BJ (cell line): Measurements from ENCODE around the gene COL21A1. TPM values are rescaled to one million over a fixed set of nuclear protein-coding genes. Genes with fewer than 3 reads are reported as not detected.

Experiments
- CTCF ChIA-PET: fragments of 350-600 bp; formaldehyde crosslinking; extraction: SDS; loops from one replicate; lab custom pipeline; 2021; ENCODE audit warnings: antibody characterized with exemption, inconsistent platforms; lab: Yijun Ruan, JAX
- POLR2A ChIA-PET: fragments of 300-600 bp; sonication (Branson Sonifier 250); formaldehyde crosslinking; extraction: SDS; loops from one replicate; lab custom pipeline; 2021; ENCODE audit warnings: antibody characterized with exemption; lab: Charles Lee
- DNase-seq: peaks from one replicate; pipeline ENCODE4 v3.0.0-alpha.2; 2011; ENCODE audit warnings: low read depth
- H3K27me3 ChIP-seq: 2 replicates; pipeline ENCODE4 v1.6.0; 2011; ENCODE audit warnings: low read length; ENCODE audit not compliant: control insufficient read depth, insufficient read depth
- H3K36me3 ChIP-seq: 2 replicates; pipeline ENCODE4 v1.5.1; 2011; ENCODE audit warnings: low read length; ENCODE audit not compliant: control insufficient read depth, insufficient read depth
- H3K4me3 ChIP-seq: 2 replicates; pipeline ENCODE4 v1.5.1; 2011; ENCODE audit warnings: low read depth, mild to moderate bottlenecking, control low read depth, low read length
- CTCF ChIP-seq: IDR thresholded peaks from 2 replicates; pipeline ENCODE4 v1.5.1; 2011; ENCODE audit warnings: low read depth, mild to moderate bottlenecking, control low read depth, inconsistent platforms, low read length, moderate library complexity; ENCODE audit not compliant: insufficient read depth
- polyA plus RNA-seq: library from polyadenylated mRNA; depleted of rRNA; stranded (reverse); fragments of >200 nt; gene quantifications from 2 replicates; pipeline ENCODE4 v1.2.3, GENCODE V29; 2011

COL21A1 gene
- polyA plus RNA-seq, 1 experiment, result 0.07 TPM

- CTCF ChIA-PET, result no interaction called here
- POLR2A ChIA-PET, result no interaction called here
- Histone ChIP-seq H3K27me3 (no peaks in the 10 kb centered on the region), H3K36me3 (no peaks in the 10 kb centered on the region), H3K4me3 (no peak overlapping the region)
- TF ChIP-seq CTCF, result no peak
- DNase-seq, result no peak
These were observed 95.7 kb downstream of the COL21A1 start for GRCh38 chr6:56151609-56152224.

GRCh38 chr6:56148488-56149186, 98.7 kb downstream of the COL21A1 start:
- Histone ChIP-seq H3K36me3 (no peaks in the 10 kb centered on the region), H3K4me3 (no peak overlapping the region), H3K27me3 (no peaks in the 10 kb centered on the region)
- no peak for TF ChIP-seq CTCF
- no peak for DNase-seq
- ChIA-PET POLR2A (no interaction called here), CTCF (interaction anchor here (1.3 kb wide), 1 partner anchor 18 kb away, joined by 3 read pairs; no protein-coding TSS in a partner anchor)

- POLR2A ChIA-PET, result no interaction called here
- DNase-seq, result no peak
- Histone ChIP-seq H3K4me3 (no peak overlapping the region), H3K36me3 (no peaks in the 10 kb centered on the region), H3K27me3 (no peaks in the 10 kb centered on the region)
- no peak for TF ChIP-seq CTCF
- CTCF ChIA-PET, result no interaction called here
These were observed 99.6 kb downstream of the COL21A1 start for GRCh38 chr6:56147766-56148165.

- ChIA-PET POLR2A (no interaction called here), CTCF (no interaction called here)
- H3K4me3 ChIP-seq, result no peak overlapping the region
- DNase-seq, result no peak
- H3K36me3 ChIP-seq, result no peaks in the 10 kb centered on the region
- H3K27me3 ChIP-seq, result no peaks in the 10 kb centered on the region
- TF ChIP-seq CTCF, result no peak
These were observed 101.3 kb downstream of the COL21A1 start for GRCh38 chr6:56146086-56146485.

GRCh38 chr6:56145616-56146015, 101.8 kb downstream of the COL21A1 start:
- DNase-seq, result no peak
- POLR2A ChIA-PET, result no interaction called here
- no peak for TF ChIP-seq CTCF
- CTCF ChIA-PET, result no interaction called here
- Histone ChIP-seq H3K4me3 (no peak overlapping the region), H3K36me3 (no peaks in the 10 kb centered on the region), H3K27me3 (no peaks in the 10 kb centered on the region)
